ENCODE measurements around the gene SDHB.

Gene SDHB

DNA sequence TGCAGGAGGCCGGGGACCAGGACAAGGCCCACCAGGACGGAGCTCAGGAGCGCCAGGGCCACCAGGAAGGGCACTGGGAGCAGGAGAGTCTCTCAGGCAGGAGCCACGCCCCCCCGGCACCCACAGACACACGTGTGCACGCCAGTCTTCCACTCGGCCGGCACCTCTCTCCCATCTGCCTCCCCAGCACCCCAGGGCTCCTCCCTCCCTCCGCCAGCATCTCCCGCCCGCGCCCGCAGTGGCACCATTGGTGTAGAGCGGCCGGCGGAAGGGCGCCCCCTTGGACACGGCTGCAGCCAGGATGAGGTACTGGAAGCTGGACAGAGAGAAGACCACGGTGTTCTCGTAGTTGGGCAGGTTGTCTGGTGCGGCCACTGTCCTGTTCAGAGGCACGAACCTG is 67.3 kb downstream of the SDHB start:
- no peaks in the 10 kb centered on the region for H3K27me3 ChIP-seq (ENCODE audit: insufficient read depth, low read depth, severe bottlenecking)
- DNase-seq = no peak
- peaks cover 18% of the 10 kb centered on the region for H3K36me3 ChIP-seq
- no peak overlapping the region for H3K27ac ChIP-seq
- H3K4me3 ChIP-seq (ENCODE audit: low read depth, low read length) = no peak overlapping the region
- no peaks in the 10 kb centered on the region for H3K9me3 ChIP-seq (ENCODE audit: severe bottlenecking)
- TF ChIP-seq, protein P1, sequence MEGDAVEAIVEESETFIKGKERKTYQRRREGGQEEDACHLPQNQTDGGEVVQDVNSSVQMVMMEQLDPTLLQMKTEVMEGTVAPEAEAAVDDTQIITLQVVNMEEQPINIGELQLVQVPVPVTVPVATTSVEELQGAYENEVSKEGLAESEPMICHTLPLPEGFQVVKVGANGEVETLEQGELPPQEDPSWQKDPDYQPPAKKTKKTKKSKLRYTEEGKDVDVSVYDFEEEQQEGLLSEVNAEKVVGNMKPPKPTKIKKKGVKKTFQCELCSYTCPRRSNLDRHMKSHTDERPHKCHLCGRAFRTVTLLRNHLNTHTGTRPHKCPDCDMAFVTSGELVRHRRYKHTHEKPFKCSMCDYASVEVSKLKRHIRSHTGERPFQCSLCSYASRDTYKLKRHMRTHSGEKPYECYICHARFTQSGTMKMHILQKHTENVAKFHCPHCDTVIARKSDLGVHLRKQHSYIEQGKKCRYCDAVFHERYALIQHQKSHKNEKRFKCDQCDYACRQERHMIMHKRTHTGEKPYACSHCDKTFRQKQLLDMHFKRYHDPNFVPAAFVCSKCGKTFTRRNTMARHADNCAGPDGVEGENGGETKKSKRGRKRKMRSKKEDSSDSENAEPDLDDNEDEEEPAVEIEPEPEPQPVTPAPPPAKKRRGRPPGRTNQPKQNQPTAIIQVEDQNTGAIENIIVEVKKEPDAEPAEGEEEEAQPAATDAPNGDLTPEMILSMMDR (IDR thresholded peaks at IDR 0.05; ENCODE audit: low read depth, low read length) = no peak

DNA sequence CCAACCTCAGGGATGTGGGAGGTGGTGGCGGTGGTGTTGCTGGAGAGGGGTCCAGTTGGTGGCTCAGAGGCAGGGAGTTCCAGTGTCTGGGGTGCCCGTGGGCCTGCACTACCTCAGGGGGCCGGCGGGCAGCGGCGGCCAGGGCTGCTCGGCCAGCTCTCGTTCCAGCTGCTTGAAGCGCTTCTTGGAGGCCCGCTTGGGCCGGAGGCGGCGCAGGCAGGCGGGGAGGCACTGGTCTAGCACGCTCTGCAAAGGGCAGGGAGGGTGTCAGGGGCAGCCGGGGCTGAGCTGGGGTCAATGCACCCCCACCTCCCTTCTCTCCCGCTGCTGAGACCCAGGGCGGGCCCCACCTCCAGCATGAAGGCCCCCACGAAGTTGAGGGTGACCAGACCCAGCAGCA is 67.7 kb downstream of the SDHB start:
- H3K9me3 ChIP-seq (ENCODE audit: severe bottlenecking) = no peaks in the 10 kb centered on the region
- H3K36me3 ChIP-seq = peaks cover 18% of the 10 kb centered on the region
- no peak overlapping the region for H3K4me3 ChIP-seq (ENCODE audit: low read depth, low read length)
- H3K27ac ChIP-seq = no peak overlapping the region
- DNase-seq = no peak
- no peaks in the 10 kb centered on the region for H3K27me3 ChIP-seq (ENCODE audit: insufficient read depth, low read depth, severe bottlenecking)
- TF ChIP-seq, protein P1 (IDR thresholded peaks at IDR 0.05; ENCODE audit: low read depth, low read length) = no peak

DNA sequence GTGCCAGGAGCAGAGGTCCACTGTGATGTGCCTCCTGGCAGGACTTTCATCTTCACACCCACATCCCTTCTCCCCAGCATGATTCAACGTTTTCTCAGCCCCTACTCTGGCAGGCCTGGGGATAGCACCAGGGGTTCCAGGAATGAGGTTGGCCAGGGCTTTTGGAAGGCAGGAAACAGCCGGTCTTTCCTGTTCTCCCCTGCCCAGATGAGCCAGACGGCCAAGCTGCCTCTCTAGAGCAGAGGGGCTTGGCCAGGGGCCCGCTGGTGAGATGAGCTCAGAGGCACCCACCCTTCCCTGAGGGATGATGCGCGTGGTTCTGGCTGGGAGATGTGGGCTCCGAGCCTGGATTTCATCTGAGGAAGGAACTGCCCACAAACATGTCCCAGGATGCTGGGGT is 69.1 kb downstream of the SDHB start:
- H3K4me3 ChIP-seq (ENCODE audit: low read depth, low read length) = no peak overlapping the region
- no peaks in the 10 kb centered on the region for H3K27me3 ChIP-seq (ENCODE audit: insufficient read depth, low read depth, severe bottlenecking)
- TF ChIP-seq, protein P1 (IDR thresholded peaks at IDR 0.05; ENCODE audit: low read depth, low read length) = no peak
- H3K9me3 ChIP-seq (ENCODE audit: severe bottlenecking) = no peaks in the 10 kb centered on the region
- DNase-seq = no peak
- H3K27ac ChIP-seq = no peak overlapping the region
- H3K36me3 ChIP-seq = peaks cover 18% of the 10 kb centered on the region

DNA sequence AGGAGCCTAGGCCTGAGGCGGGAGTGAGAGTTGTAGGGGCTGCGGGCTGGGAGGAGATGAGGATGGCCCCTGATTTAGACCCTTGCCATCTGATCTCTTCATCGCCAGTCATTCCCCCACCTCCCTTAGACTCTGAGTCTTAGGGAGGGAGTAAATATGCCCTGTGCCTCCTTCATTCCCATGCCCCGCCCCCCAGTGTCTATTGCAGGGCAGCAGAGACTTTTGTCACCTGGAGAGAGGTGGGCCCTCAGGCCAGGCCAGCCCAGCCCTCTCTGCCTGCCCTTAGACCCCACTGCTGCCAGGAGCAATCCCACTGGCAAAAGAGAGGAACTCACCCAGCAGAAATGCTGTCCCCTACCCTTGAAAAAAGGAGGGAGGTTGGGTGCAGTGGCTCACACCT is 70.2 kb downstream of the SDHB start:
- Histone ChIP-seq H3K9me3 (ENCODE audit: severe bottlenecking) (no peaks in the 10 kb centered on the region), H3K27me3 (ENCODE audit: insufficient read depth, low read depth, severe bottlenecking) (no peaks in the 10 kb centered on the region), H3K27ac (no peak overlapping the region), H3K36me3 (peaks cover 14% of the 10 kb centered on the region), H3K4me3 (ENCODE audit: low read depth, low read length) (no peak overlapping the region)
- TF ChIP-seq, protein P1 (IDR thresholded peaks at IDR 0.05; ENCODE audit: low read depth, low read length) = no peak
- DNase-seq = no peak

DNA sequence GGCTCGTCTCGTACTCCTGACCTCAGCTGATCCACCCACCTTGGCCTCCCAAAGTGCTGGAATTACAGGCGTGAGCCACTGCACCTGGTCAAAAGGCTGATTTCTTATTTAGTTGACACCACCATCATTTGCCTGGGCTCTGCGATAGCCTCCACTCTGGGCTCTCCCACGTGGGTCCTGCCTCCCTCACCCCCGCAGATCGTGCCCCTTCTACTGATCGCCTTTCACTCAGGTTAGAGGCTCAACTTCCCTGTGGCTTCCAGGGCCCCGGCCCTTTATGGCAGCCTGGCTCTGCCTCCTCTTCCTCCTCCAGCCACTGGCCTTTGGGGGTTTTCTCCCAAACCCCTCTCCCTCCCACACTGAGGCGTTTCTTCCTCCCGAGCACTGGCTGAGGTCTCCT is 70.9 kb downstream of the SDHB start:
- H3K36me3 ChIP-seq = peaks cover 12% of the 10 kb centered on the region
- H3K9me3 ChIP-seq (ENCODE audit: severe bottlenecking) = no peaks in the 10 kb centered on the region
- H3K27ac ChIP-seq = no peak overlapping the region
- H3K27me3 ChIP-seq (ENCODE audit: insufficient read depth, low read depth, severe bottlenecking) = no peaks in the 10 kb centered on the region
- TF ChIP-seq, protein P1 (IDR thresholded peaks at IDR 0.05; ENCODE audit: low read depth, low read length) = no peak
- no peak for DNase-seq
- no peak overlapping the region for H3K4me3 ChIP-seq (ENCODE audit: low read depth, low read length)

DNA sequence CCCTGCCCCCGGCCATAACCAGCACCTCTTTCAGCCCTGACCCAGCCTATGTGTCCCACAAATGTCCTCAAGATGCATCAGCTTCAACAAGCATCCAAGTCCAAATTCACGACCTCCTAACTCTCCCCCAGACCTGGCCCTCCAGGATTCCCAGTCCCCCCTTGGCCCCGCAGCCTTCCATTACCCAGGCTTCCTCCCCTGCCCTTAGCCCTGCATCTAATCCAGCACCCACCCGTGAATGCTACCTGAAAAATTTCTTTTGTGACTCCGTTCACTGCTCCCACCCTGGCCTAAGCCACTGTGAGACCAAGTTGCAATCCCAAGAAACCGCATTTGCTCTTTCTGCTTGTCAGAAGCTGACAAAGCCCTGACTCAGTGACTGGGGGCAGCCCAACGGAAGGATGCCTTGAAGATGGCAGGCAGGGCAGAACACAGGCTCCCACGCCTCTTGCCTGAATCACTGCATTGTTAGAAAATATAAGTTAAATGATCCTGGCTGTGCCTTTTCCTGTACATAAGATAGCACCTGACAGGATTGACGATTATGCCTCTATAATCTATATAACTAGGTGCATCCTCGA is 72.5 kb downstream of the SDHB start:
- H3K27ac ChIP-seq = no peak overlapping the region
- H3K9me3 ChIP-seq (ENCODE audit: severe bottlenecking) = no peaks in the 10 kb centered on the region
- TF ChIP-seq, protein P1 (IDR thresholded peaks at IDR 0.05; ENCODE audit: low read depth, low read length) = no peak
- no peak overlapping the region for H3K4me3 ChIP-seq (ENCODE audit: low read depth, low read length)
- H3K36me3 ChIP-seq = peaks cover 7% of the 10 kb centered on the region; the same call in 1 of the 2 replicates
- DNase-seq = no peak
- no peaks in the 10 kb centered on the region for H3K27me3 ChIP-seq (ENCODE audit: insufficient read depth, low read depth, severe bottlenecking)
